Suprapubic skin (tissue), 4 donors: ENCODE measurements around the gene DNAH8. TPM values are rescaled to one million over a fixed set of nuclear protein-coding genes. Genes with fewer than 3 reads are reported as not detected.

Source experiments
- DNase-seq, 2 donors: peaks; one replicate each; pipeline ENCODE4 v3.0.0-alpha.2; 2019; ENCODE audit warnings: low spot score in 2 of 2
- H3K27ac ChIP-seq: fragments of 200-600 bp; sonication (generic); one replicate; pipeline ENCODE4 v1.5.1; 2019
- H3K27me3 ChIP-seq: fragments of 200-600 bp; sonication (generic); one replicate; pipeline ENCODE4 v1.5.1; 2019
- H3K36me3 ChIP-seq: fragments of 200-600 bp; sonication (generic); one replicate; pipeline ENCODE4 v1.5.1; 2019
- H3K4me1 ChIP-seq: fragments of 200-600 bp; sonication (generic); one replicate; pipeline ENCODE4 v1.5.1; 2019
- H3K4me3 ChIP-seq: fragments of 200-600 bp; sonication (generic); one replicate; pipeline ENCODE4 v1.5.1; 2019; ENCODE audit warnings: mild to moderate bottlenecking
- H3K9me3 ChIP-seq: fragments of 200-600 bp; sonication (generic); one replicate; pipeline ENCODE4 v1.5.1; 2019
- EP300 ChIP-seq: sonication (generic); formaldehyde crosslinking; IDR thresholded peaks from one replicate; pipeline ENCODE4 v1.6.1; 2017; ENCODE audit warnings: antibody characterized with exemption
- POLR2A ChIP-seq, 2 donors: fragments of 450-650 bp; IDR thresholded peaks; one replicate each; pipeline ENCODE4 v1.6.1; 2017; ENCODE audit warnings: antibody characterized with exemption in 2 of 2, mild to moderate bottlenecking in 2 of 2, moderate library complexity in 2 of 2
- POLR2AphosphoS5 ChIP-seq, 3 donors: sonication (generic); formaldehyde crosslinking; IDR thresholded peaks; one replicate each; pipeline ENCODE4 v1.6.1; 2017; ENCODE audit warnings: antibody characterized with exemption in 3 of 3
- WGBS: methylation state at CpG from one replicate; pipeline ENCODE4 v1.1.5; 2018; 5-methylcytosine and 5-hydroxymethylcytosine counted together
- total RNA-seq, 4 donors: library from RNA; depleted of rRNA; stranded (reverse); fragments of >200 nt; gene quantifications; one replicate each; pipeline ENCODE4 v1.1.0, GENCODE V29; 2016
- TF ChIP-seq, protein P1 (sequence below), 2 donors: fragments of 200-600 bp in 1 of 2; fragments of 450-650 bp in 1 of 2; sonication (generic) in 1 of 2; IDR thresholded peaks; one replicate each; pipeline ENCODE4 v1.5.1; 2016 to 2019; ENCODE audit warnings: antibody characterized with exemption in 2 of 2, mild to moderate bottlenecking in 1 of 2, moderate library complexity in 1 of 2

Gene DNAH8
- total RNA-seq, 4 donors from 2014 or later = 0.04 to 0.23 (median 0.08) TPM; not detected in 1

DNA sequence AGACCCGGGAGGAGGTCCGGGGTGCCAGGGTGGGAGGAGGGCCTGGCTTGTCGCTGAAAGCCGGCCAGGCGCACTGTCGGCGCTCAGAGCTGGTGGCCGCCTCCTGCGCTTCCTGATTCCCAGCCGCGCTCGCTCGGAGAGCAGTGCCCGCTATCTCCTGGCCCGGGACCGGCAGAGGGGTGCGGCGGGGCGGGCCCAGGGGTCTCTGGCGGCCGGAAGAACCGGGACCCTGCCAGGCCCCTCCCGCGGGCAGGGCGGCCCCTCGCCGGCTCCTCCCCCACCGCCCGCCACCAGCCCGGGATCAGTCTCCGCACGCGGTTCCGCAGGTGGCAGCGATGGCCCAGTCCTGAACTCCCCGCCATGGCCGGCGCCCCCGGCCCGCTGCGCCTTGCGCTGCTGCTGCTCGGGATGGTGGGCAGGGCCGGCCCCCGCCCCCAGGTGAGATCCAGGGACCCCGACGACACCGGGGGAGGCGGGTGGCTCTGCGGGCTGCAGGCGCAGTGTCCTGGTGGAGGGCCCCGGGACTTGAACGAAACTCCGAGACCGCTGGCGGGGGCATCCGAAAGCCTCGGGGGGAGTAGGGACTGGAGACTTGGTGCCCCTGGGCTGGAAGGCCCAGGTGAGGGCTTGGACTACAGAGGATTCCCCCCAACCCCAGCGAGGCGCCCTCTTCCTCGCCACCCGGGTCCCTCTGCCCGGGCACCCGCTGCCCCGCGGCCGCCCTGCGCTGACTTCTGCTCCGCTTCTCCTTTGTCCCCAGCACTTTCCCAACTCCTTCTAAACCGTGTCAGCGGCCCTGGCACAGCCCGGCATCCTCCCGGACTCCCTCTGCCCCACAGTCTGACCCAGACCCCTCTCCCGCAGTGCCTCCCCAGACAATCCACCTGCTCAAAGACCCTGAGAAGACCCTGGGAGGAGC, 333.6 kb downstream of the DNAH8 start, which contains the start of gene GLP1R:
GLP1R (plus strand) TSS at position 301 of the 919 bp plus-strand sequence; CDS start at position 361, 60 bp downstream.
- Histone ChIP-seq H3K27ac (no peak within 1 kb of the TSS), H3K4me1 (peaks cover 11% of the 10 kb centered on the region)

DNA sequence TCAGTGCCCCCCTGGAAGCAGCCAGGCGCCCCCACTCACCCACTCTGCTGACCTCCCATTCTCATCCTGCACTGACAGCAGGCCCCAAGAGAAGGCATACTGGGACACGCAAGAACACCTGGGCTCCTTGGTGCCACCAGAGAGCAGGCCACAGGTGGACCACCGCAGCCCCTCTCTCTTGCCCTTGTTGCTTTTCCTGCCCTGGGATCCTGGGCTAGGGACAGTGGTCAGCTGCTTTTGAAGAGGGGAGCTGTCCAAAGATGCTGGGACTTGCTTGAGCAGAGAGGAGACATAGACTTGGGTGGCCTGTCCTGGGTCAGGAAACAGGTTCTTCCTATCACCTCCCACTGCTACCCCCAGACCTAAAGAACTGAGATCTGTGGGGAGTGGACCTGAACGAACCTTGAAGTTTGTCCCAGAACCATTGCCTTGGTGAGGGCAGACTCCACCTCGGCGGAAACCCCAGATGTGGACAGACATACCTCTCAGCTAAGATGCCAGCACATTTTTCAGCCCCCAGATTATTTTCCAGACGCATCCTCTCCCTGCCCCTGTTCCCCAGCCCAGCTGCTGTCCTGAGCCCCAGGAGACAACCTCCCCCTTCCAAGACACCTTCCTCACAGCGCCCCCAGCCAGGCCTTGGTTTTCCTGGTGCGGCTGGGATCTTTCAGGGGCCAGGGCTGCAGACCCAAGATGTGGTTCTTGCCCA, 334.6 kb downstream of the DNAH8 start:
- WGBS = 74% methylated on average over 6 of the region's 9 CpGs
- peaks cover 69% of the 10 kb centered on the region for H3K27me3 ChIP-seq
- H3K36me3 ChIP-seq = no peaks in the 10 kb centered on the region
- no peaks in the 10 kb centered on the region for H3K9me3 ChIP-seq
- peak in 1 of 2 donors; percentile 59 for DNase-seq
- no peak overlapping the region for H3K27ac ChIP-seq
- no peak overlapping the region for H3K4me3 ChIP-seq
- peaks cover 11% of the 10 kb centered on the region for H3K4me1 ChIP-seq
- TF ChIP-seq EP300 (no peak), POLR2AphosphoS5 (IDR thresholded peaks at IDR 0.05) (no peak), POLR2A (IDR thresholded peaks at IDR 0.05) (no peak)
- TF ChIP-seq, protein P1, sequence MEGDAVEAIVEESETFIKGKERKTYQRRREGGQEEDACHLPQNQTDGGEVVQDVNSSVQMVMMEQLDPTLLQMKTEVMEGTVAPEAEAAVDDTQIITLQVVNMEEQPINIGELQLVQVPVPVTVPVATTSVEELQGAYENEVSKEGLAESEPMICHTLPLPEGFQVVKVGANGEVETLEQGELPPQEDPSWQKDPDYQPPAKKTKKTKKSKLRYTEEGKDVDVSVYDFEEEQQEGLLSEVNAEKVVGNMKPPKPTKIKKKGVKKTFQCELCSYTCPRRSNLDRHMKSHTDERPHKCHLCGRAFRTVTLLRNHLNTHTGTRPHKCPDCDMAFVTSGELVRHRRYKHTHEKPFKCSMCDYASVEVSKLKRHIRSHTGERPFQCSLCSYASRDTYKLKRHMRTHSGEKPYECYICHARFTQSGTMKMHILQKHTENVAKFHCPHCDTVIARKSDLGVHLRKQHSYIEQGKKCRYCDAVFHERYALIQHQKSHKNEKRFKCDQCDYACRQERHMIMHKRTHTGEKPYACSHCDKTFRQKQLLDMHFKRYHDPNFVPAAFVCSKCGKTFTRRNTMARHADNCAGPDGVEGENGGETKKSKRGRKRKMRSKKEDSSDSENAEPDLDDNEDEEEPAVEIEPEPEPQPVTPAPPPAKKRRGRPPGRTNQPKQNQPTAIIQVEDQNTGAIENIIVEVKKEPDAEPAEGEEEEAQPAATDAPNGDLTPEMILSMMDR (IDR thresholded peaks at IDR 0.05) = no peak

More for the DNA sequence above, 333.6 kb downstream of the DNAH8 start, which contains the start of gene GLP1R:
- no peak for DNase-seq
- peak within 1 kb of the TSS; percentile 34 for H3K4me3 ChIP-seq
- H3K27me3 ChIP-seq = peaks cover 67% of the 10 kb centered on the region
- H3K9me3 ChIP-seq = no peaks in the 10 kb centered on the region
- H3K36me3 ChIP-seq = no peaks in the 10 kb centered on the region
- 5% methylated on average over 20 of the region's 74 CpGs for WGBS
- TF ChIP-seq, protein P1 (IDR thresholded peaks at IDR 0.05) = no peak
- TF ChIP-seq EP300 (no peak), POLR2AphosphoS5 (IDR thresholded peaks at IDR 0.05) (no peak), POLR2A (IDR thresholded peaks at IDR 0.05) (no peak)

DNA sequence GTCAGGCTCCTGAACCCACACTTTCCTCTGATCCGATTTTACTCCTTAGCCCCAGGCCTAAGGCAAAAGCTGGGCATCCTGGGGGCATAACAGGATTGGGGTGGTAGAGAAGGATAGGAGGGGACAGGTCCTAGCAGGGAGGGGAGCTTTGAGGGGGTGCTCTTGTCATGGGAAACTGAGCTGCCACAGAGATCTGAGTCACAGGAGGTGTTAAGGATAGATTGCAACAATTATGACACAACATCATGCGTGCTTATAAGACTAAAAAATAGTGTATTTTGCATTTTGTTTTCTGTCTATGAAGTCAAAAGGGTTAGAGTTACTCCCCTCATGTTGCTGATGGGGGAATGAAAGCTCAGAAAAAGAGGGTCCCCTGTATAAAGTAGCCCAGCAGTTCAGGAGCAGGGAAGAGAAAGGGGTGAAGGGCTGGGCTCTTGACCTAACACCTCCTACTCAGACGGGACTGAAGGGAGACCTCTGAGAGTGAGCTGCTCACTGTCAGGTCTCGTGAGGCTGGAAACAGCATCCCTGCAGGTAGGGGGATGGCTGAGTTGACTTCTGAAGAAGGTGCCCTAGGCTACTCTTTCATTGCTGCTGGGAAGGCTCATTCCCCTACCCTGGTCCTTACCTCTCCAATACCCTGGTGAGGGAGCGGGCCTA, 335.5 kb downstream of the DNAH8 start:
- H3K36me3 ChIP-seq = no peaks in the 10 kb centered on the region
- H3K9me3 ChIP-seq = no peaks in the 10 kb centered on the region
- H3K27ac ChIP-seq = no peak overlapping the region
- peaks cover 11% of the 10 kb centered on the region for H3K4me1 ChIP-seq
- 81% methylated on average over 5 of the region's 5 CpGs for WGBS
- TF ChIP-seq POLR2A (IDR thresholded peaks at IDR 0.05) (no peak), POLR2AphosphoS5 (IDR thresholded peaks at IDR 0.05) (no peak), EP300 (no peak)
- TF ChIP-seq, protein P1 (IDR thresholded peaks at IDR 0.05) = no peak
- no peak overlapping the region for H3K4me3 ChIP-seq
- DNase-seq = peak in 1 of 2 donors; percentile 55
- peaks cover 70% of the 10 kb centered on the region for H3K27me3 ChIP-seq

DNA sequence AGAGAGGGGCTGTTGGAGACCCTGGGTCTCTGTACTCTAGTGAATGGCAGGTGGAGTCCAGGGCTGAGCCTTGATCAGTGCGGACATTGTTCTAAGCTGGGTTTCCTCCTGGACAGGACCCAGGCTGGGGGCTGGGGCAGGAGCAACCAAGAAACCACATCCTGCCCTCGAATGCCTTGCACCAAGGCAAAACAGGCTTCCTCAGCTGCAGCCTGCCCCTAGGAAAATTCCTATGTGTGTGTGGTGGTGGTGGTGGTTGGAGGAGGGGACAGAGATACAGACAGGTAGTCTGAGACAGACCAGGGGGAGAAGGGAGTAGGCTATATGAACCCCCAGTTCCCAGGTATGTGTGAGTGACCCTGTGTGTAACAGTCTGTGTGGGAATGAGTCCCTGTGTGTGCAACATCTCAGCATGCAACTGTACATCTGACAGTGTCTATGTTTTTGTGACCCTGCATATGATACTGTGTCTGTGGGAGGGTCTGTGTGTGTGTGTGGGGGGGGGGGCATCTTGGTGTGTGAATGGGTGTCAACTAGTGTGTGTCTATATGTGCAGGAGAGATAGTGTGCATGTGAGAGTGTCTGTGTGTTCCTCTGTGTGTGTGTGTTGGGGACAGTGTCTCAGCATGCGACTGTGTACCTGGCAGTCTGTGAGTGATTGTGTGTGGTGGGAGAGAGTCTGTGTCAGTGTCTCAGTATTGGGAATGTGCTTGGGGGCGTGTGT, 336.4 kb downstream of the DNAH8 start:
- peaks cover 11% of the 10 kb centered on the region for H3K4me1 ChIP-seq
- H3K27me3 ChIP-seq = peaks cover 74% of the 10 kb centered on the region
- DNase-seq = peak in 1 of 2 donors; percentile 41
- no peaks in the 10 kb centered on the region for H3K36me3 ChIP-seq
- no peak overlapping the region for H3K27ac ChIP-seq
- no peak overlapping the region for H3K4me3 ChIP-seq
- H3K9me3 ChIP-seq = no peaks in the 10 kb centered on the region
- TF ChIP-seq POLR2A (IDR thresholded peaks at IDR 0.05) = no peak
- TF ChIP-seq POLR2AphosphoS5 (IDR thresholded peaks at IDR 0.05) = no peak
- TF ChIP-seq, protein P1 (IDR thresholded peaks at IDR 0.05) = no peak
- no peak for TF ChIP-seq EP300
- 59% methylated on average over 4 of the region's 4 CpGs for WGBS
